GM06990 (cell line): Measurements from ENCODE around the gene GABRG3.

Experiments
- DNase-seq: peaks from one replicate; pipeline ENCODE4 v3.0.0-alpha.2; 2011; ENCODE audit not compliant: insufficient read length; ENCODE audit errors: extremely low read depth
- H3K27me3 ChIP-seq: replicated peaks from 2 replicates; pipeline ENCODE4 v1.6.0; 2011; ENCODE audit warnings: low read length; ENCODE audit not compliant: control insufficient read depth, insufficient read depth
- H3K36me3 ChIP-seq: 2 replicates; pipeline ENCODE4 v1.5.1; 2011; ENCODE audit warnings: low read length; ENCODE audit not compliant: control insufficient read depth, insufficient read depth
- H3K4me3 ChIP-seq: replicated peaks from 2 replicates; pipeline ENCODE4 v1.5.1; 2011; ENCODE audit warnings: low read depth, mild to moderate bottlenecking, control low read depth, low read length
- TF ChIP-seq, protein P1 (sequence below): IDR thresholded peaks from 2 replicates; pipeline ENCODE4 v1.5.1; 2011; ENCODE audit warnings: low read length, control low read depth, mild to moderate bottlenecking, inconsistent platforms; ENCODE audit not compliant: insufficient read depth, poor library complexity, severe bottlenecking

GABRG3 gene

GRCh38 chr15:27549746-27550145, 578.8 kb downstream of the GABRG3 start:
- Histone ChIP-seq H3K36me3 (no peaks in the 10 kb centered on the region), H3K27me3 (no peaks in the 10 kb centered on the region), H3K4me3 (no peak overlapping the region)
- DNase-seq: no peak
- TF ChIP-seq, protein P1, sequence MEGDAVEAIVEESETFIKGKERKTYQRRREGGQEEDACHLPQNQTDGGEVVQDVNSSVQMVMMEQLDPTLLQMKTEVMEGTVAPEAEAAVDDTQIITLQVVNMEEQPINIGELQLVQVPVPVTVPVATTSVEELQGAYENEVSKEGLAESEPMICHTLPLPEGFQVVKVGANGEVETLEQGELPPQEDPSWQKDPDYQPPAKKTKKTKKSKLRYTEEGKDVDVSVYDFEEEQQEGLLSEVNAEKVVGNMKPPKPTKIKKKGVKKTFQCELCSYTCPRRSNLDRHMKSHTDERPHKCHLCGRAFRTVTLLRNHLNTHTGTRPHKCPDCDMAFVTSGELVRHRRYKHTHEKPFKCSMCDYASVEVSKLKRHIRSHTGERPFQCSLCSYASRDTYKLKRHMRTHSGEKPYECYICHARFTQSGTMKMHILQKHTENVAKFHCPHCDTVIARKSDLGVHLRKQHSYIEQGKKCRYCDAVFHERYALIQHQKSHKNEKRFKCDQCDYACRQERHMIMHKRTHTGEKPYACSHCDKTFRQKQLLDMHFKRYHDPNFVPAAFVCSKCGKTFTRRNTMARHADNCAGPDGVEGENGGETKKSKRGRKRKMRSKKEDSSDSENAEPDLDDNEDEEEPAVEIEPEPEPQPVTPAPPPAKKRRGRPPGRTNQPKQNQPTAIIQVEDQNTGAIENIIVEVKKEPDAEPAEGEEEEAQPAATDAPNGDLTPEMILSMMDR: no peak

DNA sequence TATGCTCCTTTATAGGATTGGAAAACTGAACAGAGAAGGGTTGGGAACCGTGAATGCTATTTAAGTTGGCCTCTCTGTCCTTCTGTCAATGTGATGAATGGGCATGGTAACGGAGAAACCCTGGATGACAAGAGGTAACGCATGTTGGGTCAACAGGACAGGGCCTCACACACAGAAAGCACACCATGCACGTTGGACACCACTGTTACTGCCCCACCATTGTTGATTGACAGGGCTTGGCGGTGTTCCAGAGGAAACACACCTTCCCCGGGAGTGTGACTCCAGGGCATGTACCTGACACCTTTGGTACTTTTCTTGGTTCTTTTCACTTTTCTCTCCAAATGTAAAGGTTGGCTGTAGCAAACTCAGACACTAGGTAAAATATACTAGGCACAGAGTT, 579.7 kb downstream of the GABRG3 start:
- Histone ChIP-seq H3K4me3 (no peak overlapping the region), H3K27me3 (no peaks in the 10 kb centered on the region), H3K36me3 (no peaks in the 10 kb centered on the region)
- DNase-seq: no peak
- TF ChIP-seq, protein P1: no peak

DNA sequence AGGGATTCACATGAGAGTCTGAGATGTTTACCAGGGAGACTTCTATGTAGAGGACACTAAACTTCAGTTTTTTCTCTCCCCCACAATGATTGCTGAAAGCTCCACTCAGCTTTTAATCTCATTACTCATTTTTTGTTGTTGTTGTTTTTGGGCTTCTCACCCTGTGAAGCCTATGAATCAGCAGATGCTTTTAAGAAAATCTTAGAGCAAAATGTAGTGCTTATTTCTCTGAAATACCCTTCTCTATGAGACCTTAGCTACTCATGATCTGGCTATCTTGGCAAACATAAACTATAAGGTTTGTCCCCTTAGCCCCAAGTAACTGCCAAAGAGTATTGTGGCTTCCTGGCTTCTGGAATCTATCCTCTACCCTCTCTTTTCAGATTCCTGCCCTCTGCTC, 590.8 kb downstream of the GABRG3 start:
- TF ChIP-seq, protein P1: no peak
- H3K27me3 ChIP-seq: no peaks in the 10 kb centered on the region
- DNase-seq: no peak
- H3K4me3 ChIP-seq: no peak overlapping the region
- no peaks in the 10 kb centered on the region for H3K36me3 ChIP-seq

GRCh38 chr15:27563765-27564370, 592.9 kb downstream of the GABRG3 start:
- Histone ChIP-seq H3K27me3 (no peaks in the 10 kb centered on the region), H3K4me3 (no peak overlapping the region), H3K36me3 (no peaks in the 10 kb centered on the region)
- DNase-seq: no peak
- TF ChIP-seq, protein P1: no peak

DNA sequence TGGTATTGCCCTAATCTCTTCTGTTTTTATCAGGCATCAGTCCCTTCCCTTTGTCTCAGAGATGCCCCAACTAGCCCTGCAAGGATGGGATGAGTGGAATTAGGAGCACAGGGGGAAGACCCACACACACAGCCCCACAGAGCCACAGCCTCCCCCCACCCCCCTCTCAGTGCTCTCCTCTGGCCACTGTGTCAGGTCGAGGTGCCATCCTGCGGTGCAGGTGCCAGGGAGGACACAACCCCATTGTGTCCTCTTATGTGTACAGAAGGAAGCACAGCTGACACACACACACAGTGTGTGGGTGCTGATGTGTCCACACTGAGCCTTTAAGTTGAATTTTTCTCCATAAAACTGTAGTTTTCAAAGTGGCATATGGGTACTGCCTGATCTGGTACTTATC, 593.7 kb downstream of the GABRG3 start:
- TF ChIP-seq, protein P1: no peak
- no peak for DNase-seq

DNA sequence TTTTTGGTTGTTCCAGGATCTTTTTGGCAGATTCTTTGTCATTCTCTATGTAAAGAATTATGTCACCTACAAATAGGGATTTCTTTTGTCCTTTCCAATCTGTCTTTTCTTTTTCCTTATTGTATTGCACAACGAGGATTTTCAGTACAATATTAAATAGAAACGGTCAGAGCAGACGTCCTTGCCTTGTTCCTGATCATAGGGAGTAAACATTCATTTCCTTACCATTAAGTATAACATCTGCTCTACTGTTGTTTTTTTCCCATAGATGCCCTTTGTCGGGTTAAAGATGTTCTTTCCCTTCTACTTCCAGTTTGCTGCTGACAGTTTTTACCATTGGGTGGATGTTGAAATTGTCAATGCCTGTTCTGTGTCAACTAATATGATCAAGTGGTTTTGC, 599.8 kb downstream of the GABRG3 start:
- no peaks in the 10 kb centered on the region for H3K27me3 ChIP-seq
- TF ChIP-seq, protein P1: no peak
- H3K4me3 ChIP-seq: no peak overlapping the region
- DNase-seq: no peak
- H3K36me3 ChIP-seq: no peaks in the 10 kb centered on the region

More for the DNA sequence above, 593.7 kb downstream of the GABRG3 start:
- Histone ChIP-seq H3K36me3 (no peaks in the 10 kb centered on the region), H3K4me3 (no peak overlapping the region), H3K27me3 (no peaks in the 10 kb centered on the region)
